DMS79 treated with DMSO at 0.1 percent for 48 hours (cell line): ENCODE results near the gene PPP1R9A.

Experiments used
- DNase-seq: peaks from one replicate; lab custom pipeline; 2025; lab: John Stamatoyannopoulos, UW

Gene PPP1R9A

DNA sequence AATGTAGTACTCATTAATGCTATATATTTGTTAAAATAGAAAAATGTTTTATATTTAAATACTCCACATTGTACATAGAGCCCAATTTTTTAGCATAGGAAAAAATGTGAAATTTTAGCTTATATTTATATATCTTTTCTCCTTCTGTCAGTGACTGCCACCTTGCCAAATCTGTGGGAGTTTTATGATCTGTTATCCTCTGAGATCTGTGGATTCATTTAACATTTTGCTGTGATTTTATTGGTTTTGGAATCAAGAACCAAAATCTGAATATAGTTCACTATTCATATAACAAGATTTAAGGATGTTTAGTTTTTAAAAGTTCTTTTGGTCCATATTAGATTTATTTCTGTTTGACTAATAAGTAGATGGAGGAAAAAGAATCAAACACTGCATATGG lies 127.9 kb downstream of the PPP1R9A start:
- no peak for DNase-seq

GRCh38 chr7:95041031-95041430 lies 133.6 kb downstream of the PPP1R9A start:
- DNase-seq, result no peak

DNA sequence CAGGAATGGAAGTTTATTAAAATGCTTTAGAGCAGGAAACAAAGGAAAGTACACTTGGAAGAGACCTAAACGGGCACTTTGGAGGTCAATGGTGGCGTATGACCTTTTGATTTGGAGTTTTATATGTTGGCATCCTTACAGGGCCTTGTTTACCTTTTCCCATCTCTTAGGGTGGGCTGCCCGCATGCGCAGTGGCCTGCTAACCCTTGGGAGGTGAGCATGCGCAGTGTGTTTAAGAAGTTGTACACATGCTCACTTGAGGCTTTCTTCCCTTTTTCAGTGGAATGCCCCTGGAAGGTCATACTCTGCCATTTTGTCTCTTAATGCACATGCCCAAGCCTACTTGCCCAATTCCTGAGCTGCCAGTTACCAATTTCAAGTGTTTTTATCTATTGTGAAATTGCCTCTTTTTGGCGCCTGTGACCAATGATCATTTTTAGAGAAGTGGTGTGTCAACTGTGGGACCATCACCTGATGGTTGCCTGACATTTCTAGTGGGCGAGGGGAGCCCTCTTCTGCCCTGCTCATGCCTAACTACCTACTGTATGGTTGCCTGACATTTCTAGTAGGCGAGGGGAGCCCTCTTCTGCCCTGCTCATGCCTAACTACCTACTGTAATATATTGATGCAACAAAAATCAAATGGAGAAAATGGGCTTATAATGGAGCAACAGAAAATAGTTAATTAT lies 138.0 kb downstream of the PPP1R9A start:
- no peak for DNase-seq

- DNase-seq, result no peak
Measured at GRCh38 chr7:95046494-95047240, 139.3 kb downstream of the PPP1R9A start.

- DNase-seq, result no peak
Measured at GRCh38 chr7:95047291-95047690, 139.9 kb downstream of the PPP1R9A start.

DNA sequence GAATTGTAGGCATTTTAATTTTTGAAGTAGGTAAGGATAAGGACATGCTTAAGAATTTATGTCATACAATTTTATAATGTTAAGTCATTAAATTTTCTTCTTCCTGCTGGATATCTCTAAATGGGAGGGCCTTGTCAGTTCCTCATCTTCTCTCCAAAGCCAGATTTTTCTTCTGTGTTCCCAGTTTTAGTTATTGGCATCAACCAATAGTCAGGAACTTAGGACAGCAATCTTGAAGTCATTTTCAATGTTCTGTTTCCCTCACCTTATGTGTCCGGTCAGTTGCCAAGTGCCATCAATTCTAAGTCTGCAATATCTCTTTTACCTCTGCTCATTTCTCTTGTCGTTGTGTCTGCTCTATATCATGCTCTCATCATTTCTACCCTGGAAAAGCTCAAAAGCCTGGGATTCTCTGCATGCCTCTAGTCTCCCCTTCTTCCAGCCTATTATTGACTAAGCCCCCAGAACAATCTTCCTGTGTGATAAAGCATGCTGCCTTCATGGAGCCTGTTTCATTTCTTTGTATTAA lies 145.2 kb downstream of the PPP1R9A start:
- no peak for DNase-seq

DNA sequence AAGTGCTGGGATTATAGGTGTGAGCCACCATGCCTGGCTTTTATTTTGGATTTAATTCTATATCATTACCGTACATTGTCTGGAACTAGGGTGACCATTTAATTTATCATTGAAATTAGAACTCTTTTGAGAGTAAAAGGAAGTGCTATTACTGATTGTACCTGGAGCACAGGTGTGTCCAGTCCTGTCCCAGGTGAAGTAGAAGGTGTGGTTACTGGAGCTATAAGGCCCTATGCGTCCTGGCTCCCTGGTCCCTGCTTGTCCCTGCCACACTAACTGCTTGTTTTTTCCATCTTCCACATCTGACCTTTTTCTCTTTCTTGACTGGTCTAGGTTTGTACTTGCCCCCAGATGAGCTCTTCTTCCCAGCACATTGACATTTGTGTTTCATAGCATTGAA lies 147.0 kb downstream of the PPP1R9A start:
- DNase-seq, result no peak

DNA sequence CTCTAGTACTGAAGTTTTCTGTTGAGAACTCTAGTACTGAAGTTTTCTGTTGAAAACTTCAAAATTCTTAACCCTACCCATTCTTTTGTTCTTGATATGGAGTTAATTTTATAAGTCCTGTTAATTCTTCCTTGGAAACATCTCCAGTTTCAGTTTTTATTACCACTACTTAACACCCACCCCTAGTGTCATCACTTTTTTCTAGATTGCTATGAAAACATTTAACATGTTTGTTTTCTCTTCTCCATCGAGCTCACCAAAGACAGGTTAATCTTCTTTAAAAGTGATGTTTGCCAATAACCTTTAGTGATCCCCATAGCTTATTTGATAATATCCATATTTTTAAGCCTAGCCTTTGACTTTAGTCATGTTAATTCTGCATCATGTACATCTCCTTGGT lies 147.9 kb downstream of the PPP1R9A start:
- DNase-seq, result no peak

DNA sequence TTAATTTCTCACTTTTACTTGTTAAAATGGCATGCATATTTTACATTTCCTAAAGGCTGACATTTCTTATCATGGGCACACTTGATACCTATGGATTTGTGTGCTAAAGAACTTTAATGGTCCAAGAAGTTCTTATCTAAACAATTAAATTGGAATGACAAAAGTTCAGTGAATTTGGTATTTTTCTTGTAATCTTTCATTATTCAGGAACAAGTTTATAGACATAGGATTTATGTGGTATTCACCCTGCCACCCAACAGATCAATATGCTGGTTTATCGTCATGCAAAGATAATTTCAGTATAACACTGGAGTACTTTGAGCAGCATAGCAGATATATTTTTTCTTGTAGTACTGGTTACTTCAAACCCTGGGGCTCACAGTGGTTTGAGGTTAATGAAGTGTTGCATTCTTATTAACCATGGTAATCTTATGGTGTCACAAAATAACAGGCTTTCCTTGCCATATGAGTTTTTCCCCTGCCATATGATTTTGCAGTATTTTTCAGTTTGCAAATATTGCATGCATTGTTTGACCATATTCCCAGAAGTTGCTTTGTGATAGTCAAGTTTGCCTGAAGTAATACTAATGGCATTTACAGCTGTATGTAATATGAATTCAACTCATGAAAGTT lies 148.8 kb downstream of the PPP1R9A start:
- no peak for DNase-seq

GRCh38 chr7:95056901-95057300 lies 149.5 kb downstream of the PPP1R9A start:
- no peak for DNase-seq

DNA sequence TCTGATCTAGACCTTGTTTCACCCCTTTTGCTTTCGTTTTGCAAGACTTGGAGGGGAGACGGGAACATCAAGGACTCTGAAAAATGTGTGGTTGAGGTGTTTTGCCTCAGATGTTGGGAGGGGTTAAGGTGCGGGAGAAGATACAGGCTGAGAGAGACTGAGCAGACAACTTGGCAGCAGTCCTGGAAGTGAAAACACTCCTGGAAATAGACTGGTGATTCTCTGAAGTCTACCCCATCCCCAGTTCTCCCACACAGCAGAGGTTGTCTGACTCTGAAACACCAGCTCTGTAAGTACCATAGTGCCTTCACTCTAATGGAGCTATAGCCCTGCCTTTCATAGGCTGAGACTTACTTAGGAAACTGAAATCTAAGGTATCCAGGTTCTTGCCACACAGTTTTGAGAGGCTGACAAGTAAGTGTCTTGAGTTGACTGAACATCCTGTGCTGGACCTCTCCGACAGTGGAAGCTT lies 152.5 kb downstream of the PPP1R9A start:
- no peak for DNase-seq

DNA sequence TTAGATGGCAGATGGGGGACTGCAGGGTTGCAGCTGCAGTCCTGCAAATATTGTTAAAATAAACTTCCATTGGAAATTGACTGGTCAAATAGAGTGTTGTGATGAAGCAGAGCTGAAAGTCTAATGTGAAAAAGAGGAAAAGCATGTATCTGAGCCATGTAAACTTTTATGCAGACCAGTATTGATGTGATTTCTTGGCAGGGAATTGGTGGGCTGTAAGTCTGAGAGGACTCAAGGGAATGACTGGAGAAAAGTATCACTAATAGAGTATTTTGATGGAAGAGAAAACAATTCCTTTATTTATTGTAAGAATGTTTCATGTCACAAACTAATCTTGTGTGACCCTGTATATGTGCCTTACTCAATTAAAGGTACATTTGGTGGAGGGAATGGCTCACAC lies 155.5 kb downstream of the PPP1R9A start:
- DNase-seq, result no peak

DNA sequence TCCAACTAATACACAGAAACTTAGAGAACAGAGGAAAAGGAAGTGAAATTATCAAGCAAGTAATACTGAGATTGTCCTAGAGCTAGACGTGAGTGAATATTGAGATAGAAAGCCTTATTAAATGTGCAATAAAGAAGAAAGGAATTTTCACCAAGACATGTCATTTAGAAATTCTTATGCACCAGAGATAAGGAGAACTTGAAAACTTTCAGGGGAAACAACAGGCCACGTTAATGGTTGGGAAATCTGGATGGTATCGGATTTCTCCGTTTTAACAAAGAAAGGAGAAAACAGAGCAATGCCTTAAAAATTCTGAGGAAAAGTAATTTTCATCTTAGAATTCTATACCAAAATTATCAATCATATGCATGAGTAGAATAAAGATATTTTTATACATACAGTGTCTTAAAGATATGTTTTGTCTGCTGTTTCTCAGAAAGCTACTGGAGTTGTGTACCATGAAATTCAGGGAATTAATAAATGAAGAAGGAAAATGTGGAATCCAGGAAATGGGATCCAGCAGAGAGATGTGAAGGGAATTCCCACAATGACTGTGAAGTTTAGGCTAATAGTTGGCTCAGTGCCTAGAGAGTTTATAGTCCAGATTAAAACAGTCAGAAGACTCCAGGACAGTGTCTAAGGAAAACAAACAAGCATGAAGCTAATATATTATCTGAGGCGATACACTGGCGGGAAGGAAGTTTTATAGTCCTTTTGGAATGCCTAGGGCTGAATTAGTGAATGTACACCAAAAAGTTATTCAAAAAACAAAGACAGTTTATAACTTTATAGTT lies 159.5 kb downstream of the PPP1R9A start:
- DNase-seq, result no peak

DNA sequence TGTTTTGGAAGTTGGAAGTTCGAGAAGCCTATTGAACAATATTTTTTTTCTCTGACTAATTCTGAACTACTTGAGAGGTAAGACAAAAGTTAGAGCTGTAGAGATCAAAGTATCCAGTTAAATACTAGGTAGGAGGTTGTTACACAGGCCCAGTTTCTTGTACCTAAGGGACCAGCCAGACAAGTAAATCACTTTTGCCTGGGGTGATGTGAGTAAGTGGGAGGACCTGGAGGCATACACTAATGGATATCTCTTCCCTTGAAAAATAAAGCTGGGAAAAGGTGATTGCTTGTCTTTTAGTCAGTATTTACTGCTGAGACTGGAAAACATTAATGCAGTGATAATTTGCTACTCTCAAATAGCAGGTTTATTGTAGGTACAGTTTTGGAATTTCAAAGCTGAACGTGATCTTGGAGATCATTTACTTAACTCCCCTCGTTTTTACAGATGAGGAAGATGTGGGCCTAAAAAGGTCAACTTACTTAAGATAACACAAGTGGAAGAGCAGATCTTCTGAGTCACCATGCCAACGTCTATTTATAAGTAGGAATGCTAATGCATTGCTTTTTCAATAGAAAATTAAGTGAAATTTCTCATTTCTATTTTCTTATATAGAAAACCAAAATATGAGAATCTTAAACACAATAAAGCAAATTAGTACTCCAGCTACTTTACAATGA lies 181.3 kb downstream of the PPP1R9A start:
- no peak for DNase-seq

GRCh38 chr7:95089414-95090315 lies 182.3 kb downstream of the PPP1R9A start:
- no peak for DNase-seq

DNA sequence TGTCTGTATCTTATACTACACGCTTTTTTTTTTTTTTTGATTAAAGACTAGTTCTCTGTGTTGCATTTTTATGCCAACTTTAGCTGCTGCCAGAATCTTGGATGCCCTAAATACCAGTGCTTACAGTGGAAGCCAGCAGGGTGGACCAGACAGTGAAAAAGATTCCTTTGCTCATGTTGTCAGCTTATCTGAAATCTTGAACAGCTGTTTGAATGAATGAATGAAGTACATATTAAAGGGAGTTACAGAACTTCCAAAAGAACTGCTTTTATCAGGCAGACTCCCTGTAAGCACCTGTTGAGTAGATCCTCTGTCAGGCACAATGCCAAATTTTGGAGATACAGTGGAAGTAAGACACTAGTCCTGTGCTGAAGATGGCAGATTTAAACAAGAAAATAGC lies 184.9 kb downstream of the PPP1R9A start:
- DNase-seq, result no peak

DNA sequence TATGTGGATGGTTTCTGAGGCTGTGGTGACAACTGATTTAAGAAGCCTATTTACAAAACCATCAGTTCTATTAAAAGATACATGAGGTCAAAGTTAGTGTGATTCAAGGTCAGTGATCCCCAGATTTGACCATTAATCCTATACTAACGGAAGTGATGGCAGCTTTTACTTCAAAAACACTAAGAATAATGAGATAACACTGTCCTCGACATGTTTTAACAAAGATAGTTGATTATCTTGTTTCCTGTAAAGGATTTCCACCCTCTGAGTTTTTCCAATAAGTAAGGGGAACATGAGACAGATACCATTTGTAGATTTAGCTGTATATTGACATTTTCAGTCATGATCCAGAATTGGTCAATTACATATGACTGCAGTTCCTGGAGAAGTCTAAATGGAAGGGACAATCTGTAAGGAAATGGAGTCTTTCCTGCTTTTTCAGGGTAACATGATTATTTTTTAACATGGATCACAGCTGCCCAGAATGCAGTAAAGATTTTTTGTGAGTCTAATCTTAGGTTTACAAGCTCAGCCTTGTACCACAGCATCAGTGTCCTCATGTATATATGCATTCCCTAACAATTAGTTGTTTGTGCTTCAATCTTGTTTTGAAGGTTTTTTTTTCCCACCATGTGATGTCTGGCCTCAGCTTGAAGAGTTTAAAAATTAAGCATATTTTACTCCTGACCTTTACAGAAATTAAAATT lies 188.0 kb downstream of the PPP1R9A start:
- DNase-seq, result no peak

DNA sequence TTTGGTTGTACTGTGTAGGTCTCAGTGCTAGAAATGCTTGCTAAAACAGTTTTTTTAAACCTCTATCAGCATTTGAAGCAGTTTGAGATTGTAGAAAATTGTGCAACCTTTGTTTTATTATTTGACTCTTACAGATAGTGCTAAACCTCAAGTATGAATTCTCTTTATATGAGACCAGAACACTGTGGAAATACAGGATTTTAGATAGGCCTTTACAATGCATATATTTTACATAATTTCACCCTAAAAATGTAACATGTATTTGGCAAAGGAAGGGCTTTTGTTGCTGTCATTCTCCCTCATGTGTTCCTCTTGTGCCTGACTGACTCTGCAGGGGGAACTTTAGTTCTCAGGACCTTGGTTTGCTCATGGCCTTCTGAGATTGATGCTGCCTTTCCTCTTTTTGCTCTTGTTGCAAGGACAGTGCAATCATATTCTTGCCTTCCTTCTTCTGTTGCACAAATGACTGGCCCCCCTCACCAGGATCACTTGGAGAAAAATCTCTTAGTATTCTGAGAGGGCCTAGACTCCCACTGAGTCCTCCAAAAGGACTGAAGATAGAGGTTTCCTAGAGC lies 188.7 kb downstream of the PPP1R9A start:
- no peak for DNase-seq

- no peak for DNase-seq
Measured at GRCh38 chr7:95097291-95097690, 189.9 kb downstream of the PPP1R9A start.
